ENCODE measurements around the gene RFTN1.

DNA sequence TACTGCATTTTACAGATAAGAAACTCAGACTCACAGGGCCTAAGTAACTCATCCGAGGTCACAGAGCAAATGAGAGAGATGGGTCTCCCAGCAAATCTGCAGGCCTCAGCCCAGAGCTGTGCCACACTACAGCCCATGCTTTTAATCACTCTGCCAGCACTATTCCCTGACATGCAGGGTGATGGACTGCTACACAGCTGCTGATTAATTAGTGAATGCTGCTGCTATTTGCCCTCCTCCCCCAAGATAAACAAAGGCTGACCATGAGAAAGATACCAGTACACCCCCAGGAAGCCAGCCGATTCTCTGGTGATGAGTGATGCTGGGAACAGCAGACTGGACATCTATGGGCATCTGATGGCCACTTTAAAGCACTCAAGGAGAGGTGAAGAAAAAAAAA lies 39.3 kb downstream of the RFTN1 start:
- TF ChIP-seq, protein P1, sequence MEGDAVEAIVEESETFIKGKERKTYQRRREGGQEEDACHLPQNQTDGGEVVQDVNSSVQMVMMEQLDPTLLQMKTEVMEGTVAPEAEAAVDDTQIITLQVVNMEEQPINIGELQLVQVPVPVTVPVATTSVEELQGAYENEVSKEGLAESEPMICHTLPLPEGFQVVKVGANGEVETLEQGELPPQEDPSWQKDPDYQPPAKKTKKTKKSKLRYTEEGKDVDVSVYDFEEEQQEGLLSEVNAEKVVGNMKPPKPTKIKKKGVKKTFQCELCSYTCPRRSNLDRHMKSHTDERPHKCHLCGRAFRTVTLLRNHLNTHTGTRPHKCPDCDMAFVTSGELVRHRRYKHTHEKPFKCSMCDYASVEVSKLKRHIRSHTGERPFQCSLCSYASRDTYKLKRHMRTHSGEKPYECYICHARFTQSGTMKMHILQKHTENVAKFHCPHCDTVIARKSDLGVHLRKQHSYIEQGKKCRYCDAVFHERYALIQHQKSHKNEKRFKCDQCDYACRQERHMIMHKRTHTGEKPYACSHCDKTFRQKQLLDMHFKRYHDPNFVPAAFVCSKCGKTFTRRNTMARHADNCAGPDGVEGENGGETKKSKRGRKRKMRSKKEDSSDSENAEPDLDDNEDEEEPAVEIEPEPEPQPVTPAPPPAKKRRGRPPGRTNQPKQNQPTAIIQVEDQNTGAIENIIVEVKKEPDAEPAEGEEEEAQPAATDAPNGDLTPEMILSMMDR (IDR thresholded peaks at IDR 0.05; ENCODE audit: control extremely low read depth in 1 of 3, insufficient read depth in 1 of 3, low read depth in 1 of 3, low read length in 3 of 3) = no peak
- TF ChIP-seq EZH2 (IDR thresholded peaks at IDR 0.05; ENCODE audit: low read depth, low read length, severe bottlenecking) (no peak), CHD2 (IDR thresholded peaks at IDR 0.05; ENCODE audit: low read length) (no peak), POLR2A (IDR thresholded peaks at IDR 0.05; ENCODE audit: control extremely low read depth in 1 of 2, low read depth in 2 of 2, low read length in 2 of 2) (no peak), POLR2AphosphoS5 (IDR thresholded peaks at IDR 0.05; ENCODE audit: low read depth, low read length) (no peak), TAF1 (IDR thresholded peaks at IDR 0.05; ENCODE audit: low read depth, low read length) (no peak), EP300 (IDR thresholded peaks at IDR 0.05; ENCODE audit: borderline replicate concordance in 1 of 2, low read depth in 2 of 2, low read length in 2 of 2) (no peak), JUN (IDR thresholded peaks at IDR 0.05; ENCODE audit: low read depth, low read length) (no peak), HDAC6 (IDR thresholded peaks at IDR 0.05; ENCODE audit: low read depth, low read length) (no peak), RXRA (IDR thresholded peaks at IDR 0.05; ENCODE audit: insufficient read depth, low read depth, low read length) (no peak), CBX5 (IDR thresholded peaks at IDR 0.05; ENCODE audit: low read depth, low read length) (no peak)
- TF ChIP-seq, protein P2, sequence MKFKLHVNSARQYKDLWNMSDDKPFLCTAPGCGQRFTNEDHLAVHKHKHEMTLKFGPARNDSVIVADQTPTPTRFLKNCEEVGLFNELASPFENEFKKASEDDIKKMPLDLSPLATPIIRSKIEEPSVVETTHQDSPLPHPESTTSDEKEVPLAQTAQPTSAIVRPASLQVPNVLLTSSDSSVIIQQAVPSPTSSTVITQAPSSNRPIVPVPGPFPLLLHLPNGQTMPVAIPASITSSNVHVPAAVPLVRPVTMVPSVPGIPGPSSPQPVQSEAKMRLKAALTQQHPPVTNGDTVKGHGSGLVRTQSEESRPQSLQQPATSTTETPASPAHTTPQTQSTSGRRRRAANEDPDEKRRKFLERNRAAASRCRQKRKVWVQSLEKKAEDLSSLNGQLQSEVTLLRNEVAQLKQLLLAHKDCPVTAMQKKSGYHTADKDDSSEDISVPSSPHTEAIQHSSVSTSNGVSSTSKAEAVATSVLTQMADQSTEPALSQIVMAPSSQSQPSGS (IDR thresholded peaks at IDR 0.05; ENCODE audit: low read length) = no peak

All from H1 (cell line).